Embryonic facial prominence (tissue), 1 donor: ENCODE measurements around the gene HTT-AS.
A peak's percentile ranks its signal among the peaks of the same experiment; 100 is the strongest.
"Not testable (repeated sequence)": the region's sequence is repeated elsewhere in the genome, so short reads cannot be mapped to it uniquely, and the experiment has no call there.

Experiments
- DNase-seq: peaks from one replicate; pipeline ENCODE4 v3.0.0-alpha.2; 2016; ENCODE audit errors: extremely low spot score

The HTT-AS gene

GRCh38 chr4:3074078-3074845 lies at the start of gene HTT-AS, which contains the start of gene HTT:
Gene HTT-AS (minus strand): TSS chr4:3074538.
Gene HTT (plus strand): TSS chr4:3074681. CDS start chr4:3074826, 145 bp downstream.
- DNase-seq = peak; percentile 83

DNA sequence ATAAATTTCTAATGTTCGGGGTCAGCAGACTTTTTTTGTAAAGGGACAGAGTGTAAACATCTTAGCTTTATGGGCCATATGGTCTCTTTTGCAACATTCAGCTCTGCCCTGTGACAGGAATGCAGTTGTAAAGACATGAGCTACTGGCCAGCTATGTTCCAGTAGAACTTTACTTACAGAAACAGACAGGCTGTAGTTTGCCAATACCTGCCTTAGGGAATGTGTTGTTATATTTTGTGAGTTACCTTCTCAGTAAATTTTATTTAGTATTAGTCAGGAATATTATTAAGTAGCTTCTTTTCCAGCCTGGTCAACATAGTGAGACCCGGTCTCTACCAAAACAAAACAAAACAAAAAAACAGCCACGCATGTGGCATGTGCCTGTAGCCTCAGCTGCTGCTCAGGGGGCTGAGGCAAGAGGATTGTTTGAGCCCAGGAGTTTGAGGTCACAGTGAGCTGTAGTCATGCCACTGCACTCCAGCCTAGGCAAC lies 48.9 kb upstream of the HTT-AS start:
- no peak for DNase-seq

DNA sequence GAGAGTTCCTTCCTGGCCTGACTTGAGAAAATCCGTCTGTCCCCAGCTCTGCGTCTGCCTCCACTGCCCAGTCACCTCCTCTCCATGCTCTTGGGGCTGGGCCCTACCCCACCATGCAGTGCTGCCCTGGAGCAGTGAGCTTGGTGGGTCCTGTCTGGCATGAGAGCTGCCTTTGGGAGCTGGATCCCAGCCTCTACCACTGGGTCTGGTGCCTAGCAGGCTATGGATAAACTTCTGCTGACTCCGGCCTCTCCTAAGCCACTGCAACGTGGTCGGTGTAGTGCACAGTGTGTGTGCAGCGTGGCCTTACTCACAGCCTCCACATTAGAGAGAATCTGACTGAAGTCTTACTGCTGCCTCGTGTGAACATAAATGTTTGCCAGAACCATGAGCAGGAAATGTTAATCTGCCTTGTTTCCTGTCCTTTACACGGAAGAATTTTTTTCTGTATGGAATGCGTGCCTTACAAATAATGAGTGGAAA lies 47.8 kb upstream of the HTT-AS start:
- DNase-seq = no peak

DNA sequence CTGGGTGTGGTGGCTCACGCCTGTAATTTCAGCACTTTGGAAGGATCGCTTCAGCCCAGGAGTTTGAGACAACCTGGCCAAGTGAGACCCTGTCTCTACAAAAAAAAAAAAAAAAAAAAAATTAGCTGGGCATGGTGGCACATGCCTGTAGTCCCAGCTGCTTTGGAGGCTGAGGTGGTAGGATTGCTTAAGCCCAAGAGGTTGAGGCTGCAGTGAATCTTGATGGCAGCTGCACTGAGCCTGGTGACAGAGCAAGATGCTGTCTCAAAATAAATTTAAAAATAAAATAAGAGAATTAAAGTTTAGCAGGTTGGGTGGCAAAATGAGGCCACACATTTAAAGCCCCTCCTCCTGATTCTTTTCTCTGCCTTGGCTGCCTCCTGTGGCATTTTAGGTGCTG lies 47.3 kb upstream of the HTT-AS start:
- no peak for DNase-seq

DNA sequence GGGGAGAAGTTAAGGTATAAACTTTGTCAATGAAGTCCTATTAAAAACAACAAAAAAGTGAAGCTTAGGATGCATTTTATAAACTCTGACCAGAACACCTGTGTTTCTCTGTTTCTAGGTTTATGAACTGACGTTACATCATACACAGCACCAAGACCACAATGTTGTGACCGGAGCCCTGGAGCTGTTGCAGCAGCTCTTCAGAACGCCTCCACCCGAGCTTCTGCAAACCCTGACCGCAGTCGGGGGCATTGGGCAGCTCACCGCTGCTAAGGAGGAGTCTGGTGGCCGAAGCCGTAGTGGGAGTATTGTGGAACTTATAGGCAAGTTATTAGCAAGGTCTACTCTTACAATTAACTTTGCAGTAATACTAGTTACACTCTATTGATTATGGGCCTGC lies 46.8 kb upstream of the HTT-AS start:
- no peak for DNase-seq

DNA sequence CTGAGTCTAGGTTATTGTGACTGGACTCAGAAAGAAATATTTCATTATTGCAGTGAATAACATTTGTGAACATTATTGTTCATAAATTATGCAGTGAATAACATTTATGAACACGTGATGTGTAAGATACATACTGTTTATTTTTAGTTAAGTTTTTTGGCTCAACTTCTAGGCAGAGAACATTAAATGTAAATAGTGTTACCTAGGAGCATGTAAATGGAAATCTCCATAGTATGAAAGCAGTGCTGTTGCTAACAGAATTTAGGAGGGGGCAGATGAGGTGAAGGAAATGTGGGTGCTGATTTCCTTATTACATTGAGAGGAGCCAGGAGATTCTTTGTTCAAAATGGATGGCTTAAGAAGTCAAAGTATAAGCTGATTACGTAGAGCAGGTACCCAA lies 45.1 kb upstream of the HTT-AS start:
- no peak for DNase-seq

DNA sequence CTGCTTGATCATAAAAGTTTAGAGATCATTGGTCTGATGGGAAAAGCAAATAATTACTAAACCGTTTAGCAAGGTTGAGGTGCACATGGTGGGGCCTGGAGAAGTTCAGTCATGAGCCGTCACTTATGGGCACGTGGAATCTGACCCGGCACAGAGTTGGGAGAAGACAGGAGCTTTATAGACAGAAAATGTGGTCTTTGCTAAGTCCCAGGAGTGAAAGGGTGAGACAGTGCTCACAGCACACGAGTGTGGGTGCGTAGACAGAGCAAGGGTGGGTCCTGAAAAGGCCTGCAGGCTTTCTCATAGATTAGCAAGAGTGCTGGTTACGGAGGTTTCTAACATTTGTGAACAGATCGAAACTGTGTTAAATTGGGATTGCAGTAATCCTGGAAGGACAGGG lies 44.0 kb upstream of the HTT-AS start:
- no peak for DNase-seq

- no peak for DNase-seq
Observed at GRCh38 chr4:3116955-3117354, 42.6 kb upstream of the HTT-AS start.

- peak; percentile 10 for DNase-seq
Observed at GRCh38 chr4:3115637-3116270, 41.4 kb upstream of the HTT-AS start.

GRCh38 chr4:3114377-3114776 lies 40.0 kb upstream of the HTT-AS start:
- no peak for DNase-seq

DNA sequence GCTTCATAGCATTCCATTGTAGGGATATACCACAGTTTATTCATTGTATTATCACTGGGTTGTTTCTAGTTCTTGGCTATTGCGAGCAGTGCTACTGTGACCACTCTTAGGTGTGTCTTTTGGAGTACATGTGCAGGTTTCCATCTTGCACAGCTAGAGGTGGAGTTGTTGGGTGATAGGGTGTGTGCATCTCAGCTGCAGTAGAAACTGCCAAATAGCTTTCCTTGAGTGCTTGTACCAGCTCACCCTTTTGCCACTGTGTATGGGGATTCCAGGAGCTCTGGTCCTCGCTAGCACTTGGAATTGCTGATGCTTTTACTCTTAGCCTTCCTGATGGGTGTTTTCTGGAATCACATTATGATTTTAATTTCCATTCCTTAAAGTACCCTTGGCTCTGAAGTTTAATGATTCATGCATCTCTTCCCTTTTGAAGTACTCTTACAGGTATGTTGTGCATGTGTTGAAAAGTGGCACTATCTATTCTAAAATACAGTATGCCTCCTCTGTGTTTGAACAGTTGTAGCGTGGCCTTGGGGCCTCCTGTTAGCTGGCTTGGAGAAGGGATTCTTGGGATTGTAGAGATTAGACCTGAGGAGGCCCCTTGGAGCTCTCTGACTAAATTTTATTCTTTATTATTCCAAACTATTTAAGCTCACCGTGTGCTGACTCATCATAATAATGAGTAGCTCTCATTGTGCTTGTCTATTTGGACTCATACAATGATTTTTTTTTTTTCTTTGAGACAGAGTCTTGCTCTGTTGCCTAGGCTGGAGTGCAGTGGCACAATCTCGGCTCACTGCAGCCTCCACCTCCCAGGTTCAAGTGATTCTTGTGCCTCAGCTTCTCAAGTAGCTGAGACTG lies 38.5 kb upstream of the HTT-AS start:
- no peak for DNase-seq

- no peak for DNase-seq
Observed at GRCh38 chr4:3112201-3112600, 37.9 kb upstream of the HTT-AS start.

GRCh38 chr4:3111461-3111860 lies 37.1 kb upstream of the HTT-AS start:
- DNase-seq = no peak

DNA sequence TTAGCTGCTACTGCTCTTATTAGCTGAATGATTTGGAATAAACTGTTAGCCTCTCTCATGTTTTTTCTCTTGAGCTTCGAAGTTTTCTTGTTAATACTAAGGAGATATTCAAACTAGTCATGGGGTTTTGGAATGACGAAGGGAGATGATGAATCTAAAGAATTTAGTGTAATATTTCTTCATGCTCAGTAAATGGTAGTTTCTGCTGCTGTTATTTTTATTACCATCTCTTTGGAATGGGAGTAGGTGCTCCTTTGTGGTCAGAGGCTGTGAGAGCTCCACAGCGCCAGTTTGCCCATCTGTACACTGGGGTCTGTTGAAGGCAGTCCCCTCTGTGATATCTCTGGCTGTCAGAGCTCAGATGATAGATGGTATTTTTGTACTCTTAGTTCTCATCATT lies 33.9 kb upstream of the HTT-AS start:
- DNase-seq = no peak

DNA sequence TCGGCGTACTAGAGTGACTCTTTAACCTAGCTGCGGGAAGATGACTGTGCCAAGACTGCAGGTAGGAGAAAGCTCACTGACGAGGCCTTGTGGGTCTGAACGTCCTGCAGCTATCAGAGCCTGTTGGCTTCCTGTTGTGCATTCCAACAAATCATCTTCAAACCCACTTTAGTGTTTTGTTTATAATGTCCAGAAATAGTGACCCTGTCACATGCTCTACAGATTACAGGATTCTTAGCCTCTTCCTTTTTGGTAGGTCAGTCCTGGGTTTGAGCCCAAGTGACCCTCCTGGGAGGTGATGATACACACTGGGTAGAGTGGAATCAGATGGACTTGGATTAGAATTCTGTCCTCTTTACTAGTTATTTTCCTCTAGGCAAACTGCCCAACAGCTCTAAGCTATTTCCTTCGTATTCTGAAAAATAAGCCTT lies 33.4 kb upstream of the HTT-AS start:
- no peak for DNase-seq

- DNase-seq = no peak
Observed at GRCh38 chr4:3107271-3107670, 32.9 kb upstream of the HTT-AS start.

DNA sequence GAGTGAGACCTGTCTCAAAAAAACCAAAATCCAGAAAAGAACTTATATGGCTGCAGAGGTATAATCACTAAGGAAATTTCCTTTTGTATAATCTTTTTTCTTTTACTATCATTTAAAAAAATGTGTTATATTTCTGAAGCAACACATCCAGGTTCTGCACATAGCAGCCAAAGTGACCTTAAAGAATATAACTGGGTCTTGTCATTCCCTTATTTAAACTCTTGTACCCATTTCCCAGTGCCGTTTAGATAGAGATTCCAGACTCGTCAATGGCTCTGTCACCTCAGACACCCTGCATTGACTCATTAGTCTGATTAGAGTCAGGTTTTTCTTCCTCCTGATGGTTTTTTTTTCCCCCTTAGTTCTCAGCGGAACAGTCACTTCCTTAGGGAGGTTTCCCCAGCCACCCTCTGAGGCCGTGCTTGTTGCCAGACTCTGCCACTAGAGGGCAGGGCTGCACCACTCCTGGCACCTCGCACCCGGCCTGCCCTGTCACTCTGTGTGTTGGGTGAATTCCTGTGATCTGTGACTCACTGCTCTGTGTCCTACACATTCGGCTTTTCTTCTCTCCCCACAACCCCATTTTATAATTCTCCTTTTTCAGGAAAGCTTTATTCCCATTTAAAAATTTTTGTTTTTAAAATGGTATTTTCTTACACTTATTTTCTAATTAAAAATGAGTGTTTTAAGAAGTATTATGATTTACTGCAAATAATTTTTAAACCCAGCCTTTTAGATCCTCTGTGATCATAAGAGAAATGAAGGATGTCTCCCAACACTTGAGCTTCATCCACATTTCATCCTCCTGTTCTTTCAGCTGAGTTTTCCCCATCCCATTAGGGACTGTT lies 32.2 kb upstream of the HTT-AS start:
- no peak for DNase-seq

DNA sequence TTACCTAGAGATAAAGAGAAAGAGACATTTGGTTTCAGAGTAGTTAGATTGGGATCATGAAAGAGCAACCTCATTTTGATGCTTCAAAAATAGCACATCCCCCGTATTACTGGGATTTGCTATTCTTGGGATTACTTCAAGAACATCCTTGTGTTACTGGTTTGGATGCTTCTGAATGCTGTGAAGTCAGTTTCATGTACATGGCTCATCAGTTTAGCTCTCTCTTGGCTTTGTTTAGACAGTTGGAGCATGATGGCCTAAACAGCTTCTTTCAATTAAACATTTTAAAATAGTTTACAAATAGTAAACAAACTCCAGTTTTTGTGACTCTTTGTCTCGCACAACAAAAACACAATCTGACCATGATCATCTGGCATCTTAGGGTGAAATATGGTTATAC lies 24.0 kb upstream of the HTT-AS start:
- DNase-seq = no peak

DNA sequence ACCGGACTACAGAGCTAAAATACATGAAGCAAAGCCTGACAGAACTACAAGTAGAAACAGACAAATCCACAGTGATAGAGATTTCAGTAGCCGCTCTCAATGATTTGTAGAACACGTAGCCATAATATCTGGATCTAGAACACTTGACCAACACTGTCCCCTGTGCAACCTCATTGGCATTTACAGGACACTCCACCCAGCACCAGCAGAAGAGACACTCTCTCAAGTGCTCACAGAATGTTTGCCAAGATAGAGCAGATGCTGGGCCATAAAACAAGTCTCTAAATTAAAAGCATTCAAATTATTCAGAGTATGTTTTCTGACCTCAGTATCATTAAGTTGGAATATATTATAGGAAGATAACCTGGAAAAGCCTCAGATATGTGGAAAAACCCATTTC lies 21.9 kb upstream of the HTT-AS start:
- DNase-seq = no peak

DNA sequence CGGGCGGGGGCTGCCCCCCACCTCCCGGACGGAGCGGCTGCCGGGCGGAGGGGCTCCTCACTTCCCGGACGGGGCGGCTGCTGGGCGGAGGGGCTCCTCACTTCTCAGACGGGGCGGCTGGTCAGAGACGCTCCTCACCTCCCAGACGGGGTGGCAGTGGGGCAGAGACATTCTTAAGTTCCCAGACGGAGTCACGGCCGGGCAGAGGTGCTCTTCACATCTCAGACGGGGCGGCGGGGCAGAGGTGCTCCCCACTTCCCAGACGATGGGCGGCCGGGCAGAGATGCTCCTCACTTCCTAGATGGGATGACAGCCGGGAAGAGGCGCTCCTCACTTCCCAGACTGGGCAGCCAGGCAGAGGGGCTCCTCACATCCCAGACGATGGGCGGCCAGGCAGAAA lies 20.4 kb upstream of the HTT-AS start:
- not testable (repeated sequence) for DNase-seq

DNA sequence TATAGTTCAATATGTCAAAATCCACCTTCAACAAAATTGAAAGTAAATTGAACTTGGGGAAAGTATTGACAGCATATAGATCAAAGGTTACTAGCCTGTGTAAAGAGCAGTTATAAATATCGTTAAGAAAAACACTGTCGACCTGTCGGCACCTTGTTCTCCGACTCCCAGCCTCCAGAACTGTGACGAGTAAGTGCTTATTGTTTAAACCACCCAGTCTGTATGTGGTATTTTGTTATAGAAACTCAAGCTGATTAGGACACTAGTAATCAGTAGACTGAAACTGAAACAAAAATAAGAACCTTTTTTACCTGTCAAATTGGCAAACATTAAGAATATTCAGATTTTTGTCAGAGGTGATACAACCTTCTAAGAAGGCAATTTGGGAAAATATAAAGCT lies 17.1 kb upstream of the HTT-AS start:
- no peak for DNase-seq
